ENCODE results near the gene TPK1. TPM values are rescaled to one million over a fixed set of nuclear protein-coding genes. Genes with fewer than 3 reads are reported as not detected.

The TPK1 gene
- total and polyA plus RNA-seq, 2 of the 4 experiments (the other 2 are of a cell fraction), result 0.38 to 1.8 TPM

- no peak overlapping the region for H3K4me3 ChIP-seq (ENCODE audit: insufficient read depth, low read depth, low read length)
- DNase-seq (no peak), ATAC-seq (ENCODE audit: low read depth) (no peak)
- WGBS, 2 experiments (ENCODE audit: extremely low coverage in 2 of 2, insufficient read length in 1 of 2), result no CpG with 5 or more reads among the region's 2 CpGs
- no peak overlapping the region for H3K18ac ChIP-seq (ENCODE audit: low read depth, low read length)
- H4K5ac ChIP-seq (ENCODE audit: low read depth, low read length), result no peak overlapping the region
- ChIA-PET CTCF (interaction anchor here (0.7 kb wide), 1 partner anchor 1051 kb away, joined by 6 read pairs; no protein-coding TSS in a partner anchor), POLR2A (ENCODE audit: unreplicated experiment) (no interaction called here)
- no peak overlapping the region for H2BK20ac ChIP-seq (ENCODE audit: low read depth, low read length)
- H3K56ac ChIP-seq (ENCODE audit: extremely low read depth, insufficient read depth, low read length), result no peak overlapping the region
- H3K23ac ChIP-seq (ENCODE audit: low read depth, low read length), result no peak overlapping the region
- no peak overlapping the region for H2BK15ac ChIP-seq (ENCODE audit: low read depth, low read length)
- no peak overlapping the region for H2AFZ ChIP-seq (replicated peaks; ENCODE audit: low read length, poor library complexity)
- H3K9me1 ChIP-seq (ENCODE audit: insufficient read depth, low read length), result no peaks in the 10 kb centered on the region
- no peak overlapping the region for H3K4ac ChIP-seq (ENCODE audit: low read depth, low read length)
- TF ChIP-seq CEBPB (IDR thresholded peaks at IDR 0.05; ENCODE audit: low read depth, low read length) (no peak), BHLHE40 (IDR thresholded peaks at IDR 0.05; ENCODE audit: low read depth, low read length) (no peak), RCOR1 (IDR thresholded peaks at IDR 0.05; ENCODE audit: insufficient replicate concordance, low read length) (no peak), FOS (IDR thresholded peaks at IDR 0.05; ENCODE audit: low read depth, low read length) (no peak), CTCF (conservative IDR thresholded peaks at IDR 0.05; ENCODE audit: low read depth, low read length) (no peak), CHD1 (IDR thresholded peaks at IDR 0.05; ENCODE audit: low read depth, low read length) (no peak), USF2 (IDR thresholded peaks at IDR 0.05; ENCODE audit: low read depth, low read length) (no peak), MXI1 (IDR thresholded peaks at IDR 0.05; ENCODE audit: borderline replicate concordance, low read depth, low read length) (no peak), RAD21 (IDR thresholded peaks at IDR 0.05; ENCODE audit: low read length) (no peak), RFX5 (IDR thresholded peaks at IDR 0.05; ENCODE audit: low read depth, low read length) (no peak), POLR2A (IDR thresholded peaks at IDR 0.05; ENCODE audit: low read depth, low read length) (no peak), SMC3 (IDR thresholded peaks at IDR 0.05; ENCODE audit: low read depth, low read length) (no peak), MAFK (IDR thresholded peaks at IDR 0.05; ENCODE audit: low read depth, low read length) (no peak), MAZ (IDR thresholded peaks at IDR 0.05; ENCODE audit: borderline replicate concordance, low read depth, low read length) (no peak), ELK1 (IDR thresholded peaks at IDR 0.05; ENCODE audit: borderline replicate concordance, low read depth, low read length) (no peak), NFE2L2 (IDR thresholded peaks at IDR 0.05; ENCODE audit: low read depth, low read length) (no peak)
- intact Hi-C loops (cut with micrococcal nuclease), result no loop called here
- no peaks in the 10 kb centered on the region for H3K79me1 ChIP-seq (ENCODE audit: low read depth in 1 of 2, low read length in 2 of 2)
- H4K8ac ChIP-seq (ENCODE audit: low read depth in 2 of 2, low read length in 2 of 2), result no peak overlapping the region
- H3K14ac ChIP-seq (replicated peaks; ENCODE audit: low read depth, low read length), result no peak overlapping the region
- in situ Hi-C loops (cut with MboI; ENCODE audit: low sequenced_read_pairs), result no loop called here
- no peak overlapping the region for H3K4me2 ChIP-seq (ENCODE audit: low read depth, low read length)
- no peak overlapping the region for H2BK5ac ChIP-seq (ENCODE audit: low read depth, low read length, poor library complexity, severe bottlenecking)
- no peaks in the 10 kb centered on the region for H3K27me3 ChIP-seq (ENCODE audit: control insufficient read depth, insufficient read depth, low read length)
- no peaks in the 10 kb centered on the region for H4K20me1 ChIP-seq (ENCODE audit: insufficient read depth, low read length)
- H3K4me1 ChIP-seq (ENCODE audit: control insufficient read depth, insufficient read depth, low read length), result no peaks in the 10 kb centered on the region
- no TSS peak for BruUV-seq (replicated peaks)
- dilution Hi-C loops (cut with HindIII; ENCODE audit: low sequenced_read_pairs, unreplicated experiment), result no loop called here
- no peak overlapping the region for H3K9ac ChIP-seq (ENCODE audit: low read depth, low read length)
- peaks cover 5% of the 10 kb centered on the region for H3K9me3 ChIP-seq (ENCODE audit: control insufficient read depth, insufficient read depth, low read length)
- H3K27ac ChIP-seq (ENCODE audit: insufficient read depth, low read length), result no peak overlapping the region
- no peak overlapping the region for H2AK5ac ChIP-seq (ENCODE audit: low read depth, low read length)
- H3K36me3 ChIP-seq (ENCODE audit: control insufficient read depth, insufficient read depth, low read length), result no peaks in the 10 kb centered on the region
- H2BK120ac ChIP-seq (ENCODE audit: low read depth, low read length), result no peak overlapping the region
- no peak overlapping the region for H4K91ac ChIP-seq (ENCODE audit: insufficient read depth, low read depth, low read length)
- no peak overlapping the region for H2AK9ac ChIP-seq (replicated peaks; ENCODE audit: low read depth, low read length, poor library complexity)
Measured at GRCh38 chr7:144665689-144666381, 170.0 kb downstream of the TPK1 start.
